Stomach (tissue), 9 donors: Measurements from ENCODE around the gene AGPAT4. TPM values are rescaled to one million over a fixed set of nuclear protein-coding genes. Genes with fewer than 3 reads are reported as not detected.

Source experiments
- DNase-seq, 2 donors: peaks; one replicate each; pipeline versions ENCODE4 v3.0.0 to v3.0.0-alpha.2; 2013 to 2019
- H3K27ac ChIP-seq, 5 donors: fragments of 200-600 bp in 4 of 5; sonication (generic) in 4 of 5; one replicate each; pipeline ENCODE4 v1.5.1; 2013 to 2019; ENCODE audit warnings: mild to moderate bottlenecking in 1 of 5, moderate library complexity in 1 of 5
- H3K27me3 ChIP-seq, 3 donors: fragments of 200-600 bp; sonication (generic); one replicate each; pipeline ENCODE4 v1.5.1; 2017 to 2019; ENCODE audit warnings: mixed run types in 1 of 3
- H3K36me3 ChIP-seq, 4 donors: fragments of 200-600 bp; sonication (generic); 1 replicate in 3 of 4; 2 replicates in 1 of 4; pipeline ENCODE4 v1.5.1; 2016 to 2019
- H3K4me1 ChIP-seq, 4 donors: fragments of 200-600 bp; sonication (generic); one replicate each; pipeline ENCODE4 v1.5.1; 2016 to 2019
- H3K4me3 ChIP-seq, 4 donors: fragments of 200-600 bp; sonication (generic) in 3 of 4; one replicate each; pipeline ENCODE4 v1.5.1; 2016 to 2019; ENCODE audit warnings: mild to moderate bottlenecking in 1 of 4
- H3K9me3 ChIP-seq, 4 donors: fragments of 200-600 bp; sonication (generic); one replicate each; pipeline ENCODE4 v1.5.1; 2016 to 2019
- CTCF ChIP-seq, 7 experiments: fragments of 450-650 bp in 4 of 7; fragments of 200-600 bp in 3 of 7; sonication (generic) in 3 of 7; IDR thresholded peaks; one replicate each; pipeline ENCODE4 v1.5.1; 2016 to 2019; ENCODE audit warnings: antibody characterized with exemption in 7 of 7, control low read depth in 2 of 7, mild to moderate bottlenecking in 1 of 7
- EP300 ChIP-seq: sonication (generic); formaldehyde crosslinking; IDR thresholded peaks from one replicate; pipeline ENCODE4 v1.6.1; 2017; ENCODE audit warnings: antibody characterized with exemption
- POLR2A ChIP-seq, 4 donors: fragments of 450-650 bp; IDR thresholded peaks; one replicate each; pipeline ENCODE4 v1.6.1; 2016; ENCODE audit warnings: antibody characterized with exemption in 4 of 4, control low read depth in 2 of 4, mild to moderate bottlenecking in 1 of 4, moderate library complexity in 1 of 4
- POLR2AphosphoS5 ChIP-seq, 3 donors: sonication (generic); formaldehyde crosslinking; IDR thresholded peaks; one replicate each; pipeline ENCODE4 v1.6.1; 2016; ENCODE audit warnings: antibody characterized with exemption in 3 of 3
- WGBS, 5 donors: extraction: QIAGEN DNeasy Blood & Tissue Kit in 3 of 5; methylation state at CpG; one replicate each; pipeline versions ENCODE4 v1.1.5 to v1.1.7; 2013 to 2018; 5-methylcytosine and 5-hydroxymethylcytosine counted together
- intact Hi-C: fragments of 100-400 bp; cut with DNase I; formaldehyde crosslinking; loops from one replicate; pipeline ENCODE4 v1.15.1; 2023; ENCODE audit warnings: low total_unique reads
- polyA plus RNA-seq, 3 donors: library from polyadenylated mRNA; stranded (reverse); fragments of 200-250 nt; gene quantifications; one replicate each; pipeline ENCODE4 v1.2.3, GENCODE V29; 2013
- total RNA-seq, 5 donors: library from RNA; depleted of rRNA; stranded (reverse); fragments of >200 nt; gene quantifications; one replicate each; pipeline versions ENCODE4 v1.1.0 to v1.2.3, GENCODE V29; 2014 to 2016
- donor health status: healthy with polysubstance abuse.
- donor health status: Bipolar disorder and iron deficiency.
- donor health status: healthy.

The AGPAT4 gene
- total and polyA plus RNA-seq, 8 donors = 0.46 to 15.8 (median 1.0) TPM

- intact Hi-C loops = no loop called here
- 82 to 89% (median 85%) methylated on average over 4 of the region's 4 CpGs for WGBS, 5 donors
- no peak for DNase-seq
- no peaks in the 10 kb centered on the region for H3K4me1 ChIP-seq
- H3K36me3 ChIP-seq = peaks cover 72 to 98% (median 96%) of the 10 kb centered on the region in 4 donors
- H3K9me3 ChIP-seq = no peaks in the 10 kb centered on the region
- H3K27ac ChIP-seq = no peak overlapping the region
- no peak overlapping the region for H3K4me3 ChIP-seq
- TF ChIP-seq CTCF (IDR thresholded peaks at IDR 0.05) = no peak
- TF ChIP-seq POLR2A (IDR thresholded peaks at IDR 0.05) = no peak
- TF ChIP-seq POLR2AphosphoS5 (IDR thresholded peaks at IDR 0.05) = no peak
- TF ChIP-seq EP300 = no peak
- no peaks in the 10 kb centered on the region for H3K27me3 ChIP-seq
These were observed 164.5 kb downstream of the AGPAT4 start for GRCh38 chr6:161109366-161109765.

GRCh38 chr6:161108916-161109315 lies 164.9 kb downstream of the AGPAT4 start:
- intact Hi-C loops = no loop called here
- no peaks in the 10 kb centered on the region for H3K27me3 ChIP-seq
- no peak for TF ChIP-seq POLR2AphosphoS5 (IDR thresholded peaks at IDR 0.05)
- peaks cover 70 to 98% (median 96%) of the 10 kb centered on the region in 4 donors for H3K36me3 ChIP-seq
- no peak overlapping the region for H3K27ac ChIP-seq
- WGBS, 5 donors = 81 to 95% (median 87%) methylated on average over 5 of the region's 5 CpGs
- no peaks in the 10 kb centered on the region for H3K4me1 ChIP-seq
- H3K9me3 ChIP-seq = no peaks in the 10 kb centered on the region
- DNase-seq = no peak
- no peak overlapping the region for H3K4me3 ChIP-seq

DNA sequence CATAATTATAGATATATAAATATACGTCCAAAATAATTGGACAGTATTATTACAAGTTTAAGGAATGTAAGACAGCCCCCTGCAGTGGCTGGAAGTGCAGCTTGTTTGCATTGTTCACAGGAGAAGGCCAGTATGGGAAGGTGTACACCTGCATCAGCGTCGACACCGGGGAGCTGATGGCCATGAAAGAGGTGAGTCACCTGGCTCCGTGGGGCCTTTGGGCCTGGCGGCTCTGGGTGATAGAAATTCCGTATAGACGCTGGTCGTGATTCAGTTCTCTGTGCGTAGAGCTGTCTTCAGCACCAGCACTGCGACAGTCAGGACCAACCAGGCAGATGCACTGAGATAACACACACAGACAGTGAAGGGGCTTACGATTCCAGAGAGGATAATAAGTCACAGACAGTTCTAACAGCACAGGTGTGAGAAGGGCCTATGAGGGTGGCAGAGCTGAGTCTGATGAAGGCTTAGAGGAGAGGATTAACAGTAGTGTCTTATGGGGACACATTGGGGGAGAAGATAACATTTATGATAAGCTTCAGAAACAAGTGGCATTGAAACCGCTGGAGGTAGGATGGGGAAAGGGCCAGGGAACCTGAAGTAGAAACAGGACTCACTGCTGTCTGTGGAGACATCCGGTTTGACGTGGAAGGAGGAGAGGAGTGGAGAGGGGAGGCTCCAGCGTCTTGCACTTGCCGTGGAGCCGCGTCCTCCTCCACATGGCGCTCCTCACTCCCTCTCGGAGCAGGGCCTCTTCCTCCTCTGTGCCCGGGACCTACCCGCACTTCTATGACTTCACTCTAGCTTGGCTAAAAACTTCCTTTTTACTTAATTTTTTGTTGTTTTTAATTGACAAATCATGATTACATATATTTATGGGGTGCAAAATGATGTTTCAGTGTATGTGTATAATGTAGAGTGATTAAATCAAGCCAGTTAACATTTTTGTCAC lies 165.8 kb downstream of the AGPAT4 start:
- Histone ChIP-seq H3K9me3 (no peaks in the 10 kb centered on the region), H3K27ac (no peak overlapping the region), H3K27me3 (no peaks in the 10 kb centered on the region), H3K4me1 (no peaks in the 10 kb centered on the region), H3K36me3 (peaks cover 72 to 98% (median 96%) of the 10 kb centered on the region in 4 donors), H3K4me3 (no peak overlapping the region)
- 92 to 96% (median 93%) methylated on average over 23 of the region's 23 CpGs for WGBS, 5 donors
- intact Hi-C loops = no loop called here
- DNase-seq = peak in 1 of 2 donors; percentile 13
- TF ChIP-seq POLR2A (IDR thresholded peaks at IDR 0.05) (no peak), CTCF (IDR thresholded peaks at IDR 0.05) (no peak), POLR2AphosphoS5 (IDR thresholded peaks at IDR 0.05) (no peak), EP300 (no peak)

DNA sequence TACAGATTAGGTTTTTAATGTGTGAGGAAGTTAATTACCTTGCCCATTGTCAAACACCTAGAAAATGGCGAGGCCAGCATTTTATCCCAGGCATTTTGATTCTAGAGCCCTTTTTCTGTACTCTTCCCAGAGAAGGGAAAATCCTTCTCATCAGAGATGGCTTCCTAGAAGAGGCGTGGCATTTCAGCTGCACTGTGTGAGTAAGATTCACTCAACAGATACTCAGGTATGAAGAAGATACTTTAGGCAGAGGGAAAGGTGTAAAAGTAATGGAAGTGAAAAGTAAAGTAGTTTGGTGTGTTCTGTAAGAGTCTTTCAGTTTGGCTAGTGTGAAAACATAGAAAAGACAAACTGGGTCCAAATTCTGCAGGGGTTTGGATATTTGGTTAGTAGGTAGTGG lies 168.5 kb downstream of the AGPAT4 start:
- no peak for DNase-seq
- Histone ChIP-seq H3K4me1 (no peaks in the 10 kb centered on the region), H3K9me3 (no peaks in the 10 kb centered on the region), H3K27me3 (no peaks in the 10 kb centered on the region), H3K36me3 (peaks cover 50 to 96% (median 95%) of the 10 kb centered on the region in 4 donors), H3K27ac (no peak overlapping the region), H3K4me3 (no peak overlapping the region)
- 86 to 95% (median 90%) methylated on average over 2 of the region's 2 CpGs for WGBS, 5 donors
- intact Hi-C loops = no loop called here
- TF ChIP-seq POLR2A (IDR thresholded peaks at IDR 0.05) (no peak), CTCF (IDR thresholded peaks at IDR 0.05) (no peak), EP300 (no peak), POLR2AphosphoS5 (IDR thresholded peaks at IDR 0.05) (no peak)

DNA sequence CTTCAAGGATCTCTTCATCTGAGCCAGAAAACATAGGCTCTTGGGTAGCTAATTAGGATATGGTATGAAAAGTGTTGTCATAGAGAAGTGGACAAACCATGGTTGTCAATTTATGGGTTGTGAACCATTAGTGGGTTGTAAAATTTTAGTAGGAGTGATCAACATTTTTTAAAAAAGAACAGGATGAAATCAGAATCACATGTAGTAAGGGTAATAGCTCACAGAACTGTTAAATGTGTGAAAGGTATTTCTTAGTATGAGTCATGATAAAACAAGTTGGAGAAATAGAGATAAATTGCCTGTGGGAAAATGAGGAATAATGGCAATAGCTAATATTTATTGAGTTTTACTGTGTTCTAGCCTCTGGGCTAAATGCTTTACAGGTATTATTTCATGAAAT lies 168.9 kb downstream of the AGPAT4 start:
- no peak overlapping the region for H3K4me3 ChIP-seq
- intact Hi-C loops = no loop called here
- DNase-seq = no peak
- H3K27me3 ChIP-seq = no peaks in the 10 kb centered on the region
- no peak overlapping the region for H3K27ac ChIP-seq
- no peaks in the 10 kb centered on the region for H3K9me3 ChIP-seq
- no peaks in the 10 kb centered on the region for H3K4me1 ChIP-seq
- no peak for TF ChIP-seq EP300
- TF ChIP-seq POLR2A (IDR thresholded peaks at IDR 0.05) = no peak
- TF ChIP-seq POLR2AphosphoS5 (IDR thresholded peaks at IDR 0.05) = no peak
- TF ChIP-seq CTCF (IDR thresholded peaks at IDR 0.05) = no peak
- peaks cover 48 to 95% (median 94%) of the 10 kb centered on the region in 4 donors for H3K36me3 ChIP-seq
